ENCODE data around the gene CLDN10. TPM values are rescaled to one million over a fixed set of nuclear protein-coding genes. Genes with fewer than 3 reads are reported as not detected.

CLDN10 gene
- polyA plus RNA-seq, 3 donors, result 0.11 to 223 (median 0.56) TPM

- no peak overlapping the region for H3K27ac ChIP-seq (ENCODE audit: low read depth, low read length)
- 89 to 92% (median 89%) methylated on average over 4 of the region's 4 CpGs for WGBS, 3 donors
Measured at GRCh38 chr13:95573221-95573620, 20.7 kb downstream of the CLDN10 start.

- no peak overlapping the region for H3K27ac ChIP-seq (ENCODE audit: low read depth, low read length)
- 84 to 90% (median 90%) methylated on average over 3 of the region's 3 CpGs for WGBS, 3 donors
Measured at GRCh38 chr13:95579303-95579702, 26.8 kb downstream of the CLDN10 start.

- 79 to 96% (median 94%) methylated on average over 4 of the region's 4 CpGs for WGBS, 3 donors
- no peak overlapping the region for H3K27ac ChIP-seq (ENCODE audit: low read depth, low read length)
Measured at GRCh38 chr13:95585867-95586266, 33.3 kb downstream of the CLDN10 start.

- no peak overlapping the region for H3K27ac ChIP-seq (ENCODE audit: low read depth, low read length)
- 87 to 91% (median 91%) methylated on average over 3 of the region's 3 CpGs for WGBS, 3 donors
Measured at GRCh38 chr13:95588134-95588533, 35.6 kb downstream of the CLDN10 start.

- 84 to 98% (median 98%) methylated on average over 2 of the region's 2 CpGs for WGBS, 3 donors
- no peak overlapping the region for H3K27ac ChIP-seq (ENCODE audit: low read depth, low read length)
Measured at GRCh38 chr13:95588721-95589120, 36.2 kb downstream of the CLDN10 start.

GRCh38 chr13:95593462-95593861 lies 40.9 kb downstream of the CLDN10 start:
- WGBS, 3 donors, result 28 to 86% (median 77%) methylated on average over 1 of the region's 1 CpG
- H3K27ac ChIP-seq (ENCODE audit: low read depth, low read length), result no peak overlapping the region

- WGBS, 3 donors, result 33 to 76% (median 68%) methylated on average over 1 of the region's 1 CpG
- H3K27ac ChIP-seq (ENCODE audit: low read depth, low read length), result no peak overlapping the region
Measured at GRCh38 chr13:95596701-95597100, 44.2 kb downstream of the CLDN10 start.

GRCh38 chr13:95601216-95601615 lies 48.7 kb downstream of the CLDN10 start:
- H3K27ac ChIP-seq (ENCODE audit: low read depth, low read length), result no peak overlapping the region
- WGBS, 3 donors, result 51 to 74% (median 60%) methylated on average over 2 of the region's 2 CpGs

- no peak overlapping the region for H3K27ac ChIP-seq (ENCODE audit: low read depth, low read length)
- WGBS, 3 donors, result 90 to 95% (median 90%) methylated on average over 6 of the region's 6 CpGs
Measured at GRCh38 chr13:95601906-95602305, 49.4 kb downstream of the CLDN10 start.

GRCh38 chr13:95603887-95604555 lies 51.5 kb downstream of the CLDN10 start:
- 67 to 82% (median 81%) methylated on average over 12 of the region's 12 CpGs for WGBS, 3 donors
- H3K27ac ChIP-seq (ENCODE audit: low read depth, low read length), result no peak overlapping the region

- H3K27ac ChIP-seq (ENCODE audit: low read depth, low read length), result no peak overlapping the region
- WGBS, 3 donors, result 80 to 92% (median 91%) methylated on average over 3 of the region's 3 CpGs
Measured at GRCh38 chr13:95604556-95604915, 52.0 kb downstream of the CLDN10 start.

GRCh38 chr13:95605448-95606125 lies 53.1 kb downstream of the CLDN10 start:
- H3K27ac ChIP-seq (ENCODE audit: low read depth, low read length), result no peak overlapping the region
- WGBS, 3 donors, result 69 to 90% (median 83%) methylated on average over 3 of the region's 3 CpGs

- H3K27ac ChIP-seq (ENCODE audit: low read depth, low read length), result no peak overlapping the region
- 9 to 46% (median 36%) methylated on average over 1 of the region's 1 CpG for WGBS, 3 donors
Measured at GRCh38 chr13:95607366-95607765, 54.8 kb downstream of the CLDN10 start.

GRCh38 chr13:95608640-95609323 lies 56.3 kb downstream of the CLDN10 start:
- no peak overlapping the region for H3K27ac ChIP-seq (ENCODE audit: low read depth, low read length)
- 69 to 77% (median 74%) methylated on average over 6 of the region's 6 CpGs for WGBS, 3 donors

GRCh38 chr13:95614641-95615245 lies 62.2 kb downstream of the CLDN10 start:
- no peak overlapping the region for H3K27ac ChIP-seq (ENCODE audit: low read depth, low read length)
- 46 to 89% (median 85%) methylated on average over 7 of the region's 7 CpGs for WGBS, 3 donors

- 41 to 91% (median 89%) methylated on average over 3 of the region's 3 CpGs for WGBS, 3 donors
- H3K27ac ChIP-seq (ENCODE audit: low read depth, low read length), result no peak overlapping the region
Measured at GRCh38 chr13:95615539-95615938, 63.0 kb downstream of the CLDN10 start.

- WGBS, 3 donors, result 57 to 82% (median 59%) methylated on average over 2 of the region's 2 CpGs
- H3K27ac ChIP-seq (ENCODE audit: low read depth, low read length), result no peak overlapping the region
Measured at GRCh38 chr13:95620030-95620824, 67.7 kb downstream of the CLDN10 start.

GRCh38 chr13:95620825-95621498 lies 68.4 kb downstream of the CLDN10 start:
- WGBS, 3 donors, result 64 to 80% (median 80%) methylated on average over 10 of the region's 10 CpGs
- no peak overlapping the region for H3K27ac ChIP-seq (ENCODE audit: low read depth, low read length)
